Activated CD4-positive, CD25-positive, alpha-beta regulatory T cell treated with anti-CD3 and anti-CD28 coated beads, Interleukin-2, amount 50 U/mL, for 24 hours (primary cell): ENCODE results near the gene FHIT.

Source experiments
- ATAC-seq, 2 donors: fragments of 150-1000 bp; cut with Tn5 transposase; one replicate each; pipeline ENCODE4 v1.10.0; 2021; ENCODE audit warnings: mild to moderate bottlenecking in 1 of 2, moderate library complexity in 1 of 2

The FHIT gene

DNA sequence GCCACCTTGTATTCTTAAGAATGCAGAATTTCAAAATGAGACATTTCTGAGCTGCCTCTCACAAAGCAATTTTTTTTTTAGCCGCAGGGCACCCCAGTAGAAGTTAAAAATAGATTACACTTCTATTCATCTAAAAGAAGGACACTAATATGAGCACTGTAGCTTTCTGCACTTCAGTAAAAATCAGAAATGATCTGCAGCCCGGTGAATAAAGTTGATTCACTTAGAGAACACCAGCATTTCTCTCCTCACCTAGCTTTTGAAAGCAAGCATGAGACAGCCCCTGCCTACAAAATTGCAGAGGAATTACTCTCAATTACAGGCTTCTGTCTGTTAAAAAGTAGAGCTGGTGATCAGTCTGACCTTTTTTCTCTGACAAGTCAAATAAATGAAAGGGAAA lies 1062.4 kb downstream of the FHIT start:
- peak in 1 of 2 donors; percentile 21 for ATAC-seq

GRCh38 chr3:60187343-60187742 lies 1063.9 kb downstream of the FHIT start:
- no peak for ATAC-seq

GRCh38 chr3:60186359-60186758 lies 1064.9 kb downstream of the FHIT start:
- ATAC-seq, result no peak

GRCh38 chr3:60185161-60185560 lies 1066.1 kb downstream of the FHIT start:
- ATAC-seq, result no peak

DNA sequence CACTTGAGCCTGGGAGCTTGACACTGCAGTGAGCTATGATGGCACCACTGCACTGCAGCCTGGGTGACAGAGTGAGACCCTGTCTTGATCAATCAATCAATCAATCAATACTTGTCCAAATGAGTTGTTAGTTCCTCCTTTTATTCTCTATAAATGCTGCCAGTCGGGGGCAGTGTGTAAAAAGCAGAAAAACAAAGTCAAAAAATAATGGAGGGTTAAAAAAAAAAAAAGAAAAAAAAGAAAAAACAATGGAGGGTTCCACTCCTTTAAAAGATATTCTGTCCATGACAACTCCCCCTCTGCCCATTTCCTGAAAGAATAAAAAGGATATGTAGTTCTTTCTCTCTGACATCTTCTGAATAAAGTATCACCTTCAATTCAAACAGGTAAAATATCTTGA lies 1068.6 kb downstream of the FHIT start:
- ATAC-seq, result no peak

DNA sequence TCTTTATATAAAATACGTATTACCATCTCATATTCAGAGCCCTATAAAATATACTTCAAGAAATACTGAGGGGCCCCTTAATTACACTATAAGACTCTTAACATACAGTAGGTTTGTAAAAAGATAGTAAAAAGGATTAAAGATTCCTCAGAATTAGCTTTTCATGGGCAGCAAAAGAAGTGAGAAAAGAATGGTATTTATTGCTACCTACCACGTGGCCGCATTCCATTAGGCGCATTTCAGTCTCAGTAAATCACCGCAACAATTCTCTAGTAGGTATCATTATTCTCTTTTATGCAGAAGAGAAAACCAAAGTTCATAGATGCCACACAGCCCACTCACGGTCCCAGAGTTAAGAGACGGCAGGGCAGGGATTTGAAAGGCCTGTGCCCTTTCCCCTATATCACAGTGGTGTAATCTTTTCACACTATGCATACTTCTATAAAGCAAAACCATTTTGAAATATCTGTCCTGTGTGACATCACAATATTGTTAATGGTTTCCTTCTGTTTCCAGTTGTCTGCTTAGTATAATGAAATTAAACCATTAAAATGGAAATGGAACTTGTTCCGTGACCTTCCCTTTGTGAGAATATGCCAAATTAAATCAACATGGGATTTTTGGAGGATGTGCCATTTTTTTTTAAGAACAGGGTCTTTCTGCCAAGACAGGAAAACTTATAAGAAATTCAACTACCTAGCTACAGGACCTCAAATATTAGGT lies 1072.2 kb downstream of the FHIT start:
- ATAC-seq, result no peak

- no peak for ATAC-seq
Observed at GRCh38 chr3:60177726-60178125, 1073.5 kb downstream of the FHIT start.

- ATAC-seq, result no peak
Observed at GRCh38 chr3:60176614-60177013, 1074.6 kb downstream of the FHIT start.

- peak; percentile 76 to 79 for ATAC-seq
Observed at GRCh38 chr3:60175680-60176079, 1075.6 kb downstream of the FHIT start.

DNA sequence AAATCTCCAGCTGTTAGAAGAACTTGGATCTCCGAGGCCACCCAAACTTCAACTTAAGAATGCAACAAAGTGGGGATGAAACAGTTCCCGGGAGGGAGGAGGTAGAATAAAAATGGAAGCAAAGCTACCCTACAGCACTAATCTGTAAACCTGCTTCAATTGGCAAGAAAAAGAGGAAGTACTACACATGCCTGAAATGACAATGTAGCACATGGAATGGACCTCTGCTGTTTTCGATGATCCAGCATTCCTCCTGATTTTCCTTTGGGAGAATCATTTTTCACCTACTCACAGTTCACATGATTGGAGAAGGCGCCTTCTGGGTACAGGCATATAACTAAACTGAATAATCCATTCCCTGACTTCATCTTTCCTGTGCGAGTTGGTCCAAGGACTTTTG lies 1081.5 kb downstream of the FHIT start:
- no peak for ATAC-seq

DNA sequence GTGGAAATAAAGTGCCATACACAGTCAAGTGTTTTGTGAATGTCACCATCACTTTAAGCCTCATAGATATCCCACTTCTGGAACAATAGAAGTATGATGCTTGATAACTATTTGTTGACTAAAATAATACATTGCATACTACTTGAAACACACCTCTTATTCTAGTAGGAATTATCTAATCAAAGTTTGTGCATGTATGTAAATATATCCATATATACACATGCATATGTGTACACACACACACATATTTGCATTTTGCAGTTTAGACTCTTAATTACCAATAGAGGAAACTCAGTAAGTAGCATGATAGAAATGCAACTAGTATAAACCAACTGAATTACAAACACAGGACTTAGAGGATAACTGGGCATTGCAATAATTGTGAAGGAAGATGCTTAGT lies 1084.1 kb downstream of the FHIT start:
- no peak for ATAC-seq

DNA sequence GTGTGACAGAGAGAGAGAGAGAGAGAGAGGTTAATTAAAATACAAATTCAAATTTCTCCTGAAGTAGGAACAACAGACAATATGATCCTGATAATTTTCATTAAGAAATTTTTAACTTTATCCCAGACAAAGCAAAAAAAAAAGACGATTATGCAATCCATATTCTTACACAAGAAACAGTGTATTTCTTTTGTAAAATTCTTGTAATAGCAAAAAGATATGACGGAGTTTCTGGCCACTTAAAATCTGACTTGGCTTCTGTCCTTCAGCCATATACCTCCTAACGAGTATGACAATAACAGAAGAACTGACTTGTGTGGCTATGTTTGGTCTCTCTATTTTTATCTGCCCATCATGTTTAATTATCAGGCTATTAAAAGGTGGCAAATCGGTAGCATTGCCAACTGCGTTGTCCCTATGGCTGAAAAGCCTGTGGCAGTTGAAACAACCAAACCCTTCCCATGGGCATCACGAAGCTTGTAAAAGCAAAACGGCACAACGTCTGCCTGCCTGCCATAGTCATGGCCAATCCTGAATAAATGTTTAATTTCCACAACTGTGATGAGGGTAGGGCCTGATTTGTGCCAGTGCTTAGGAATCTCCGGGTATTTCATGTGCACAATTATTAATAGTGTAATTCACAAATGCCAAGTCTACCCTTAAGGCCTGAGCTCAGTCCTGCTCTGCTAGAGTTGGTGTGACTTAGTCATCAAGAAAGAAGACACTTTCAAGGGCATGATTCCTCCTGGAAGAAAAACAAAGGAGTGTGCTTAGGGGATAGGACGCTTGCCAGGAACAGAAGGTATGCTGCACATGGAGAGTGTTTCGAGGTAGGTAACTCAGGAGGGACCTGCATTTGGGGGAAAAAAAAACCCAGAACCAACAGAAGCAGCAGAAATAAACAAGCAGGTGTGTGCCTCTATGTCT lies 1090.2 kb downstream of the FHIT start:
- no peak for ATAC-seq

DNA sequence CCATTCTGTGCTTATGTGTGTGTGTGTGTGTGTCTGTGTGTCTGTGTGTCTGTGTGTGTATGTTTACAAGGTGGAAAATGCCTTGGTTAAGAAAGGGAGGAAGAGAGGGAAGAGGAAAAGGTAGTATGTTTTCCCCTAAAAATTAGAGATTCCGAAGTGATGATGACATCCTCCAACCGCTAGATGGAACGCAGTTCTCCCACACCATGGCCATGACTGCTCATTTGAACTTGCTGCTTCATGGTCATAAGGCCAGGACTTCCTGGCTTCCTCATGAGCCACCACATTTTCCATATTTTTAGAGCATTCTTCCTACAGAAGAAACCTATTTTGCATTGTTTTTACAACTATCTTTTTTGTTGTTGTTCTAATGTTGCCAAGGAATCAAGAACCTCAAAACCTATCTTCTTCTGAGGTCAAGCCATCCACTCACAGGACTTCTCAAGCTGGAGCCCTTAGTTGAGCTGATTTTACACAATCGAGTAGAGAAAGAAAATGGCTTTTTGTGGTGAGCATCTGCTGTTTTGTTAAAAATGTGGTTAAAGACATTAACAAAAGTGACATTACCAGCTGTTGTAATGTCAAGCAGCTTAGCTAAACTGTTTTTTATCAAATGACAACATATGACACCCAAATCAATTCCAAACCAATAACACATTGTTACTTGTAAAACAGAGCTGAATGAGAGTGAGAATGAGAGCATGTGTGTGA lies 1091.0 kb downstream of the FHIT start:
- no peak for ATAC-seq

- ATAC-seq, result no peak
Observed at GRCh38 chr3:60158035-60158434, 1093.2 kb downstream of the FHIT start.

DNA sequence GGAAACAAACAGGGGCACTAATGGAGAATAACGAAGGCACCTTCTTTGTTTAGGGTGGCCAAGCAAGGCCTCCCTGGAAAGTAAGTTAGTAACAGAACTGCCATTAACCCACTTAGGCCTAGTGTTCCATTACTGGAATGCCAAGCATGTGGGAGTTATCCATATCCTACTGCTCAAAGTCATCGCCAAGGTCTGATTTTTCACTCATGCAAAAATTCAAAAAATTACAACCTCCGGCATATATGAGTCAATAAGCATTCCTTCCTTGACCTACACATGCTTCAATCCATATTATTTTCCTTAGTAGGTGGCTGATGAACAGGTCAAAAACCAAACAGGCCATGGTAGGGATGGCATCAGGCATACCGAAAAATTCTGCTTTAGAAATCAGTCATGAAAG lies 1097.2 kb downstream of the FHIT start:
- ATAC-seq, result no peak

GRCh38 chr3:60153221-60153999 lies 1097.8 kb downstream of the FHIT start:
- no peak for ATAC-seq

- ATAC-seq, result no peak
Observed at GRCh38 chr3:60149501-60149900, 1101.8 kb downstream of the FHIT start.

- ATAC-seq, result no peak
Observed at GRCh38 chr3:60147249-60147950, 1103.9 kb downstream of the FHIT start.

DNA sequence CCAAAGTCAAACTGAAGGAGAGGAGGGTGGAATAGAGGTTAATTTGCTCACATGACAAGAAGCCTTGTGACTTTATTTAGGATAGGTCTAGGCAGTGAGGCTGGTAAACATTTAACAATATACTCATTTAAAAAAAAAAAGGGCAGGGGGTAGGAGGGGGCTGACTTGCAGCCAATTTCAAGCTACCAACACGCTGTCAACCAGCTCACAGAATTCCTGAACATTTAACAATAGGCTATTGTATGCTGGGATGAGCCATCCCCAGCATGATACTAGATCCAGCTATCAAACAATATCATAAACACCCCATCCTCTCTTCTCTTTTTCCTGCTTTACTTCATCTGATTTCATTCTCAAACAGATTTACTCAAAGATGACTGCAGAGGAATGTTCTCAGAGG lies 1105.1 kb downstream of the FHIT start:
- ATAC-seq, result no peak

GRCh38 chr3:60144071-60144470 lies 1107.2 kb downstream of the FHIT start:
- no peak for ATAC-seq

- ATAC-seq, result no peak
Observed at GRCh38 chr3:60142009-60142408, 1109.2 kb downstream of the FHIT start.

DNA sequence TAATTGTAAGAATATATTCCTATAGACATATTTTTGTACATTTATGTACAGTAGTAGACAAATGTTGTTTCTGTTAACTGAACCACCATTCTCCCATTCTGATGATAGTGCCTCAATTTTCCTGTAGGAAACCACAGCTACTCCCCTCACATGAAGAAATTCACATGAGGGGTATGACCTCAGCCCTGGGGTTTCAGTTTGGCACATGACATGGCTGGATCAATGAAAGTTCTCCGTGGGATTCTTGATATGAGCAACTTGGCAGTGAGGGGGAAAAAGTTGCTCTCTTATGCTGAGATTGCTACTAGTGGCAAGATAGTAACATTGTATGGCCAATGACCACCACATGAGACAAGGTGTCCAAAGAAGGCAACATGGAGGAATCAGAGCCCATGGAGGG lies 1111.1 kb downstream of the FHIT start:
- no peak for ATAC-seq
